DMS53 (cell line): ENCODE data around the gene OR10T2.
"Not testable (repeated sequence)": the region's sequence is repeated elsewhere in the genome, so short reads cannot be mapped to it uniquely, and the experiment has no call there.

Experiments
- DNase-seq: peaks from one replicate; lab custom pipeline; 2025; lab: John Stamatoyannopoulos, UW

Gene OR10T2

GRCh38 chr1:158398818-158399514 is at the start of gene OR10T2:
Gene OR10T2, minus strand, starts transcription at chr1:158399466. Its CDS starts 0 bp downstream, at chr1:158399466.
- no peak for DNase-seq

GRCh38 chr1:158445376-158445775 is 46.1 kb upstream of the OR10T2 start:
- DNase-seq: no peak

GRCh38 chr1:158434741-158435140 is 35.5 kb upstream of the OR10T2 start:
- DNase-seq: no peak

GRCh38 chr1:158430163-158430562 is 30.9 kb upstream of the OR10T2 start:
- not testable (repeated sequence) for DNase-seq

- DNase-seq: no peak
These were observed 26.9 kb upstream of the OR10T2 start, which contains the start of gene OR10K2 for GRCh38 chr1:158426137-158426536. Gene OR10K2, minus strand, starts transcription at chr1:158426237. Its CDS starts 5,371 bp downstream, at chr1:158420866.

- no peak for DNase-seq
These were observed 25.8 kb upstream of the OR10T2 start for GRCh38 chr1:158425027-158425426.

- no peak for DNase-seq
These were observed 22.9 kb upstream of the OR10T2 start for GRCh38 chr1:158422212-158422611.

- DNase-seq: no peak
These were observed 18.3 kb upstream of the OR10T2 start for GRCh38 chr1:158417586-158417985.

GRCh38 chr1:158414651-158415345 is 15.5 kb upstream of the OR10T2 start:
- no peak for DNase-seq

- no peak for DNase-seq
These were observed 7.8 kb upstream of the OR10T2 start for GRCh38 chr1:158407092-158407491.

GRCh38 chr1:158400871-158401270 is 1.6 kb upstream of the OR10T2 start:
- peak; percentile 62 for DNase-seq

- DNase-seq: no peak
These were observed 2.6 kb downstream of the OR10T2 start for GRCh38 chr1:158396646-158397045.

- DNase-seq: no peak
These were observed 5.8 kb downstream of the OR10T2 start for GRCh38 chr1:158393476-158393875.

GRCh38 chr1:158391099-158391498 is 8.2 kb downstream of the OR10T2 start:
- DNase-seq: no peak

GRCh38 chr1:158390331-158390730 is 8.9 kb downstream of the OR10T2 start:
- DNase-seq: no peak

- no peak for DNase-seq
These were observed 24.4 kb downstream of the OR10T2 start for GRCh38 chr1:158374860-158375259.

GRCh38 chr1:158374101-158374500 is 25.2 kb downstream of the OR10T2 start:
- DNase-seq: not testable (repeated sequence)

GRCh38 chr1:158371188-158371953 is 27.9 kb downstream of the OR10T2 start:
- peak; percentile 39 for DNase-seq

GRCh38 chr1:158366783-158367182 is 32.5 kb downstream of the OR10T2 start:
- DNase-seq: no peak

- DNase-seq: no peak
These were observed 36.3 kb downstream of the OR10T2 start for GRCh38 chr1:158362941-158363340.

- DNase-seq: no peak
These were observed 36.8 kb downstream of the OR10T2 start for GRCh38 chr1:158362482-158362881.

- DNase-seq: no peak
These were observed 41.8 kb downstream of the OR10T2 start for GRCh38 chr1:158357441-158357840.

- DNase-seq: no peak
These were observed 42.6 kb downstream of the OR10T2 start for GRCh38 chr1:158356616-158357015.
